GM12801 (cell line): ENCODE data around the gene ZKSCAN7.

Experiments used
- CTCF ChIP-seq: IDR thresholded peaks from one replicate; pipeline ENCODE4 v1.5.1; 2011; ENCODE audit warnings: control low read depth; ENCODE audit not compliant: insufficient read length; ENCODE audit errors: extremely low read depth

ZKSCAN7 gene

GRCh38 chr3:44584646-44585501 lies 29.9 kb downstream of the ZKSCAN7 start, which contains the start of gene ZNF660:
Gene ZNF660 (plus strand): TSS chr3:44584964. CDS start chr3:44594194, 9,230 bp downstream.
- TF ChIP-seq CTCF, result no peak

- no peak for TF ChIP-seq CTCF
Measured at GRCh38 chr3:44596621-44597020, 41.6 kb downstream of the ZKSCAN7 start.

GRCh38 chr3:44601749-44602148 lies 46.8 kb downstream of the ZKSCAN7 start:
- no peak for TF ChIP-seq CTCF

- TF ChIP-seq CTCF, result no peak
Measured at GRCh38 chr3:44612678-44613077, 57.7 kb downstream of the ZKSCAN7 start.
